HepG2 (cell line): ENCODE measurements around the gene FRMD8. TPM values are rescaled to one million over a fixed set of nuclear protein-coding genes. Genes with fewer than 3 reads are reported as not detected.

ENCODE experiments used
- ELF4 ChIP-seq: sonication (generic); formaldehyde crosslinking; IDR thresholded peaks from 2 replicates; pipeline ENCODE4 v1.5.0; 2020; ENCODE audit warnings: missing genetic modification reagents, mild to moderate bottlenecking, moderate library complexity, borderline replicate concordance
- GRHL1 ChIP-seq: sonication (generic); formaldehyde crosslinking; conservative IDR thresholded peaks from 2 replicates; pipeline ENCODE4 v1.8.0; 2022; ENCODE audit warnings: missing genetic modification reagents
- MATR3 ChIP-seq: sonication (generic); formaldehyde crosslinking; IDR thresholded peaks from 2 replicates; pipeline ENCODE4 v1.4.0; 2020; ENCODE audit warnings: missing genetic modification reagents
- MIER3 ChIP-seq: IDR thresholded peaks from 2 replicates; pipeline ENCODE4 v1.6.1; 2016; ENCODE audit warnings: missing compliant biosample characterization, borderline replicate concordance
- MLXIP ChIP-seq: sonication (generic); formaldehyde crosslinking; IDR thresholded peaks from 2 replicates; pipeline ENCODE4 v1.9.0; 2021; ENCODE audit warnings: missing genetic modification reagents, borderline replicate concordance
- THYN1 ChIP-seq: sonication (generic); formaldehyde crosslinking; IDR thresholded peaks from 2 replicates; pipeline ENCODE4 v1.8.1; 2023; ENCODE audit warnings: low read depth, mild to moderate bottlenecking, moderate library complexity, missing genetic modification reagents, borderline replicate concordance
- TOE1 ChIP-seq: sonication (generic); formaldehyde crosslinking; IDR thresholded peaks from 2 replicates; pipeline ENCODE4 v1.4.0; 2020; ENCODE audit warnings: mild to moderate bottlenecking, missing genetic modification reagents
- XBP1 ChIP-seq: sonication (generic); formaldehyde crosslinking; IDR thresholded peaks from 2 replicates; pipeline ENCODE4 v1.5.0; 2020; ENCODE audit warnings: missing genetic modification reagents
- ZNF101 ChIP-seq: sonication (generic); formaldehyde crosslinking; IDR thresholded peaks from 2 replicates; pipeline ENCODE4 v1.4.0; 2020; ENCODE audit warnings: mild to moderate bottlenecking, low read depth, missing genetic modification reagents, borderline replicate concordance
- ZNF274 ChIP-seq: sonication (generic); formaldehyde crosslinking; IDR thresholded peaks from 2 replicates; pipeline ENCODE4 v1.5.1; 2020; ENCODE audit warnings: mild to moderate bottlenecking, missing genetic modification reagents
- ZNF282 ChIP-seq: fragments of 450-650 bp; IDR thresholded peaks from 2 replicates; pipeline ENCODE4 v1.6.1; 2018; ENCODE audit not compliant: partially characterized antibody
- ZNF44 ChIP-seq: sonication (generic); formaldehyde crosslinking; IDR thresholded peaks from 2 replicates; pipeline ENCODE4 v1.5.1; 2020; ENCODE audit warnings: mild to moderate bottlenecking, missing genetic modification reagents
- ZNF646 ChIP-seq: sonication (generic); formaldehyde crosslinking; IDR thresholded peaks from 2 replicates; pipeline ENCODE4 v1.9.0; 2021; ENCODE audit warnings: mild to moderate bottlenecking, missing genetic modification reagents
- ZNF770 ChIP-seq: sonication (generic); formaldehyde crosslinking; IDR thresholded peaks from 2 replicates; pipeline ENCODE4 v1.5.0; 2020; ENCODE audit warnings: mild to moderate bottlenecking, missing genetic modification reagents
- ZNF780A ChIP-seq: sonication (generic); formaldehyde crosslinking; IDR thresholded peaks from 2 replicates; pipeline ENCODE4 v1.8.0; 2022; ENCODE audit warnings: mild to moderate bottlenecking, missing genetic modification reagents, moderate library complexity
- polyA plus RNA-seq, 8 experiments: library from polyadenylated mRNA; depleted of rRNA in 3 of 8; stranded (reverse) in 7 of 8; unstranded in 1 of 8; fragments of >200 nt; fragmentation: Illumina TruSeq in 4 of 8; extraction: Trizol in 4 of 8; gene quantifications; 2 replicates each; pipeline versions ENCODE4 v1.2.1 to v1.2.3, GENCODE V29; 2011 to 2016; ENCODE audit warnings: low read depth in 4 of 8, missing spikeins in 1 of 8, mixed read lengths in 1 of 8; ENCODE audit not compliant: insufficient read depth in 1 of 8
- total RNA-seq, 5 experiments: library from RNA; depleted of rRNA; stranded (reverse); fragments of >200 nt; fragmentation: Illumina TruSeq; extraction: Trizol; gene quantifications; 2 replicates each; pipeline ENCODE4 v1.2.3, GENCODE V29; 2016; ENCODE audit warnings: low read depth in 1 of 5

Gene FRMD8
- total and polyA plus RNA-seq, 2 of the 13 experiments (the other 11 are each of a cell fraction or from before 2014, with no cell fraction given) = 5.8 to 20.6 TPM

GRCh38 chr11:65415499-65416340, 29.3 kb downstream of the FRMD8 start (continued):
- TF ChIP-seq MATR3 (CRISPR knock-in tag) (no peak), ZNF282 (no peak), ZNF101 (no peak; the same call in 1 of the 2 replicates), MIER3 (CRISPR knock-in tag) (no peak; the same call in 1 of the 2 replicates), ZNF44 (CRISPR knock-in tag) (0 out of 2 replicates have a peak, but pooled peaks have one; percentile 80), GRHL1 (CRISPR knock-in tag) (no peak), ZNF780A (CRISPR knock-in tag) (no peak), MLXIP (no peak), TOE1 (CRISPR knock-in tag) (no peak), ELF4 (CRISPR knock-in tag) (no peak), ZNF274 (CRISPR knock-in tag) (no peak), THYN1 (CRISPR knock-in tag) (no peak), ZNF646 (CRISPR knock-in tag) (no peak), XBP1 (CRISPR knock-in tag) (no peak), ZNF770 (CRISPR knock-in tag) (no peak)
